Right atrium auricular region (tissue), 2 donors: ENCODE results near the gene NIN. TPM values are rescaled to one million over a fixed set of nuclear protein-coding genes. Genes with fewer than 3 reads are reported as not detected.

Experiments used
- DNase-seq: peaks from one replicate; pipeline ENCODE4 v3.0.0-alpha.2; 2019; ENCODE audit warnings: low spot score
- H3K27ac ChIP-seq, 2 donors: fragments of 200-600 bp; sonication (generic); 1 replicate in 1 of 2; 2 replicates in 1 of 2; pipeline ENCODE4 v1.5.1; 2016 to 2019
- H3K27me3 ChIP-seq, 2 donors: fragments of 200-600 bp; sonication (generic); one replicate each; pipeline versions ENCODE4 v1.5.1 to v1.6.0; 2017 to 2019
- H3K36me3 ChIP-seq: fragments of 200-600 bp; sonication (generic); one replicate; pipeline ENCODE4 v1.5.1; 2016
- H3K4me1 ChIP-seq, 2 donors: fragments of 200-600 bp; sonication (generic); one replicate each; pipeline versions ENCODE4 v1.5.1 to v1.6.0; 2017 to 2019
- H3K4me3 ChIP-seq, 2 donors: fragments of 200-600 bp; sonication (generic); 1 replicate in 1 of 2; 2 replicates in 1 of 2; pipeline ENCODE4 v1.5.1; 2017 to 2019; ENCODE audit warnings: mild to moderate bottlenecking in 1 of 2, moderate library complexity in 1 of 2
- H3K9me3 ChIP-seq, 2 donors: fragments of 200-600 bp; sonication (generic); one replicate each; pipeline ENCODE4 v1.5.1; 2019
- total RNA-seq, 2 donors: library from RNA; depleted of rRNA; stranded (reverse); fragments of >200 nt; gene quantifications; one replicate each; pipeline ENCODE4 v1.1.0, GENCODE V29; 2016
- TF ChIP-seq, protein P1 (sequence below), 2 donors: fragments of 200-600 bp; sonication (generic); IDR thresholded peaks; one replicate each; pipeline ENCODE4 v1.5.1; 2019; ENCODE audit warnings: antibody characterized with exemption in 2 of 2

The NIN gene
- total RNA-seq, 2 donors from 2014 or later: 30.1 to 49.7 TPM

DNA sequence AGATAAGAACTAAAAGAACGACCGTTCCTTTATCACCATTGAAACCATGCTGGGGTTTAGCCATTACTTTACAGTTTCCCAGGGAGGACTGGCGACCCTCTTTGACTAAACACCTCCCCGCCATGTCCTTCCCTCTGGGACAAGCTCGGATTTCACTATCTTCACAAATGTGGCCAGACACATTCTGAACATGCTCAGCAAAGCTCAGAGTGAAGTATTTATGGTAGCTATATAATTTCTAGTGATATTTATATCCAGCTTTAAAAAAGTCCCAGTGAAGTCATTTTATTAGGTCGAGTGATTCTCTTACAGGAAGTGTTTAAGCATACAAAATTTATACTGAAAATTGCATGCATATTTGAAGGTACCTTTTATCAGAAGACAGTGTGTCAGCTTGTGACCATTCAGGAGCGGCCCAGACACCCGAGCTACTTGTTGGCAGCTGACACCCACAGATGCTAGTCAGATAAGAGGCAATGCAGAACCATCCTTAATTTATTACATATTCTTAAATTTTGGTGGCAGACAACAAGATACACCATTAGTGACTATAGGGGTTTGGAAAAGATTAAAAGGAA lies 36.8 kb downstream of the NIN start:
- peaks cover 0 to 26% of the 10 kb centered on the region in 2 donors for H3K4me1 ChIP-seq
- peak overlapping the region; percentile 80 to 84 for H3K27ac ChIP-seq
- no peaks in the 10 kb centered on the region for H3K36me3 ChIP-seq
- no peaks in the 10 kb centered on the region for H3K9me3 ChIP-seq
- TF ChIP-seq, protein P1, sequence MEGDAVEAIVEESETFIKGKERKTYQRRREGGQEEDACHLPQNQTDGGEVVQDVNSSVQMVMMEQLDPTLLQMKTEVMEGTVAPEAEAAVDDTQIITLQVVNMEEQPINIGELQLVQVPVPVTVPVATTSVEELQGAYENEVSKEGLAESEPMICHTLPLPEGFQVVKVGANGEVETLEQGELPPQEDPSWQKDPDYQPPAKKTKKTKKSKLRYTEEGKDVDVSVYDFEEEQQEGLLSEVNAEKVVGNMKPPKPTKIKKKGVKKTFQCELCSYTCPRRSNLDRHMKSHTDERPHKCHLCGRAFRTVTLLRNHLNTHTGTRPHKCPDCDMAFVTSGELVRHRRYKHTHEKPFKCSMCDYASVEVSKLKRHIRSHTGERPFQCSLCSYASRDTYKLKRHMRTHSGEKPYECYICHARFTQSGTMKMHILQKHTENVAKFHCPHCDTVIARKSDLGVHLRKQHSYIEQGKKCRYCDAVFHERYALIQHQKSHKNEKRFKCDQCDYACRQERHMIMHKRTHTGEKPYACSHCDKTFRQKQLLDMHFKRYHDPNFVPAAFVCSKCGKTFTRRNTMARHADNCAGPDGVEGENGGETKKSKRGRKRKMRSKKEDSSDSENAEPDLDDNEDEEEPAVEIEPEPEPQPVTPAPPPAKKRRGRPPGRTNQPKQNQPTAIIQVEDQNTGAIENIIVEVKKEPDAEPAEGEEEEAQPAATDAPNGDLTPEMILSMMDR (IDR thresholded peaks at IDR 0.05): no peak
- no peak overlapping the region for H3K4me3 ChIP-seq
- no peak for DNase-seq
- H3K27me3 ChIP-seq: no peaks in the 10 kb centered on the region

DNA sequence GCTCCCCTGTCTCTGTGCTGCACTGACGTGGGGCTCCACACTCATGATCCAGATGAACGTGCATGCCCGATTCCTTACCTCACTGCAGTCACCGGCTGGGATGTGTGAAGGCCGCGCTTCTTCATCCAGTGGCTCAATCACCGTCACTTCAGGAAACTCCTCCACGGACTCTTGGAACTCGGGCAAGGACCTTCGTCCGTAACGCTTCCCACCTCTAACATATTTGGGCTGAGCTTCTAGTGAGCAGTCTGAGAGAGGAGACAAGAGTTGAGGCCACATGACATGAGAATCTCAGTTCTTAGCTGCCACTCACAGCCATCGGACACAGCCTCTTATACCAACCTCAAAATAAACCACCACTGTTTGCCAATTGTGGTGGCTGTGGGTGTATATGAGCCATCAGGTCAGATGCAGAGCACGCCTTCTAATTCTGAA lies 38.3 kb downstream of the NIN start:
- Histone ChIP-seq H3K9me3 (no peaks in the 10 kb centered on the region), H3K4me3 (peak overlapping the region; percentile 38 to 48), H3K27me3 (no peaks in the 10 kb centered on the region), H3K4me1 (peaks cover 0 to 37% of the 10 kb centered on the region in 2 donors), H3K36me3 (no peaks in the 10 kb centered on the region), H3K27ac (peak overlapping the region; percentile 80 to 84)
- DNase-seq: no peak
- TF ChIP-seq, protein P1 (IDR thresholded peaks at IDR 0.05): no peak

DNA sequence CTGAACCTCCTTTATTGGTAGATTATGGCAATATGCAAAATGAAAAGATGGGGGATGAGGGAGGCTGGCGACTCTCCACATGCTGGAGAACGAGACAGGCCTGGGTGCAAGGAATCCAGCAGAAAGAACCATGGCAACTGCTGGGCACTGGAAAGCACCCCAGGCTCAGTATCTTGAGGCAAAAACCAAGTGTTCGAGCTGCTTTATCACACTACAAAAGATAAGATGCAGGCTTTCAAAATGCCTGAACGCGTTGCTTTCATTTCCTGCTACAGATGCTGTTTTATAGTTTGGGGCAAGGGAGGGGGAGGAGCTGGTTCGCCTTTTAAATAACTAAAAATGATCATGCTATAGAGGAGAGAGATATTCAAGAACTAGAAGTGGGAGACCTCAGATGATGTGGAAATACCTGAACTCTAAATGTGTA lies 38.9 kb downstream of the NIN start:
- DNase-seq: no peak
- TF ChIP-seq, protein P1 (IDR thresholded peaks at IDR 0.05): no peak
- peak overlapping the region; percentile 80 to 84 for H3K27ac ChIP-seq
- no peaks in the 10 kb centered on the region for H3K9me3 ChIP-seq
- H3K27me3 ChIP-seq: no peaks in the 10 kb centered on the region
- no peaks in the 10 kb centered on the region for H3K36me3 ChIP-seq
- peaks cover 0 to 42% of the 10 kb centered on the region in 2 donors for H3K4me1 ChIP-seq
- peak overlapping the region; percentile 38 to 48 for H3K4me3 ChIP-seq

DNA sequence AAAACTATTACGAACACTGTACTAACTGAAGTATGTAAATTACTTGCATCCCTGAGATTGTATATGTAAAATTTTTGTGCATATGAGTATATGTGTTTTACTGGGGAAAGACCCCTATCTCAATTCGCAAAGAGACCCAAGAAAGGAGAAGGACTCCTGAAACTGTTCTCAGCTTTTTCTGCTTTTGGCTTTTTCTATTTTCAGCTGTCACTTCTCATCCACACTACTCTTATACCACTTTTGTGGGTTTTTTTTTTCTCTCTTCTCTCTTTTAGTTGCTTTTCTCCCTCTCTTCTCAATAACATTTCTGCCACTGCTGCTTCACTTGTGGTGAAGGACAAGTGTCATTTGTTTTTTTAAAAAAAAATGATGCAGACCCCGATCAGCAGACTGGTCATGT lies 39.8 kb downstream of the NIN start:
- Histone ChIP-seq H3K27me3 (no peaks in the 10 kb centered on the region), H3K9me3 (no peaks in the 10 kb centered on the region), H3K4me3 (peak overlapping the region; percentile 38 to 48), H3K27ac (peak overlapping the region; percentile 80 to 84), H3K36me3 (no peaks in the 10 kb centered on the region), H3K4me1 (peaks cover 0 to 50% of the 10 kb centered on the region in 2 donors)
- TF ChIP-seq, protein P1 (IDR thresholded peaks at IDR 0.05): no peak
- no peak for DNase-seq

DNA sequence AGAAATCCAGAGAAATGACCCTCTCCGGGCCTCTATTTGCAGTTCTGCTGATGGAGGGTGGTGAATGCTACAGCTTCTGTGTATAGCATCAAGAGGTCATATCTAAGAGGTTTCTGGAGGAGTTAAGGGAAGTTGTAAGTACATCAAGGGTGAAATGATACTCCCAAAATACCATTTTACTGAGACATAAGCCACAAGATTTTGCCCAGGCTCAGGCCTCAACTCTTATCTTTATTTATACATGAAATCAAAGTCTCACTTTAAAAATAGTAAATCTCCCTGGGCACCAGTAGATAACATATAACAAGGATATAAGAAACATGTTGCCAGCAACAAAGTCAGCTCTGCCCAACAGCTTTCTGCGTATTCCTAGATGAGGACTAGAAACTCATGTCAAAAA lies 40.4 kb downstream of the NIN start:
- DNase-seq: no peak
- no peaks in the 10 kb centered on the region for H3K36me3 ChIP-seq
- TF ChIP-seq, protein P1 (IDR thresholded peaks at IDR 0.05): no peak
- peaks cover 0 to 53% of the 10 kb centered on the region in 2 donors for H3K4me1 ChIP-seq
- H3K9me3 ChIP-seq: no peaks in the 10 kb centered on the region
- no peaks in the 10 kb centered on the region for H3K27me3 ChIP-seq
- peak overlapping the region in 1 of 2 donors; percentile 48 for H3K4me3 ChIP-seq
- H3K27ac ChIP-seq: peak overlapping the region; percentile 80 to 84
